C4-2B (cell line): Measurements from ENCODE around the gene MAPRE2.

Experiments
- ZFX ChIP-seq: fragments of 450-650 bp; IDR thresholded peaks from 2 replicates; pipeline ENCODE4 v1.6.1; 2017
- TF ChIP-seq, protein P1 (sequence below): fragments of 450-650 bp; conservative IDR thresholded peaks from 2 replicates; pipeline ENCODE4 v1.5.1; 2017; ENCODE audit warnings: mild to moderate bottlenecking

DNA sequence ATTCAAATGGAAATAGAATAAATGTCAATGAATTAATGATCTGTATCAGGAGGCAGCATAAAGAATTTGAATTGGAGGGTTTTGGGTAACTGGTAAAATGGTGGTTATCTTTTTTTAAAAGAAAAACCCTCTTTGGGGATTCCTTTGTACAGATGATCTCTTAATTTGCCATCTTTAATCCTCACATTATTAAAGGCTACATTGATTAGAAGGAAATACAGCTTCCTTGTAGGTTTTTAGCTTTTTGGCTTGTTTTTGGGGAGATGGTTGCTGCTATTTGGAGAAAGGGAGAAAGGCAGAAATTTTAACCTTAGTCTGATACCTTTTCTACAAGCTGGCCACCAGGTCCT is 600 bp upstream of the MAPRE2 start:
- TF ChIP-seq, protein P1, sequence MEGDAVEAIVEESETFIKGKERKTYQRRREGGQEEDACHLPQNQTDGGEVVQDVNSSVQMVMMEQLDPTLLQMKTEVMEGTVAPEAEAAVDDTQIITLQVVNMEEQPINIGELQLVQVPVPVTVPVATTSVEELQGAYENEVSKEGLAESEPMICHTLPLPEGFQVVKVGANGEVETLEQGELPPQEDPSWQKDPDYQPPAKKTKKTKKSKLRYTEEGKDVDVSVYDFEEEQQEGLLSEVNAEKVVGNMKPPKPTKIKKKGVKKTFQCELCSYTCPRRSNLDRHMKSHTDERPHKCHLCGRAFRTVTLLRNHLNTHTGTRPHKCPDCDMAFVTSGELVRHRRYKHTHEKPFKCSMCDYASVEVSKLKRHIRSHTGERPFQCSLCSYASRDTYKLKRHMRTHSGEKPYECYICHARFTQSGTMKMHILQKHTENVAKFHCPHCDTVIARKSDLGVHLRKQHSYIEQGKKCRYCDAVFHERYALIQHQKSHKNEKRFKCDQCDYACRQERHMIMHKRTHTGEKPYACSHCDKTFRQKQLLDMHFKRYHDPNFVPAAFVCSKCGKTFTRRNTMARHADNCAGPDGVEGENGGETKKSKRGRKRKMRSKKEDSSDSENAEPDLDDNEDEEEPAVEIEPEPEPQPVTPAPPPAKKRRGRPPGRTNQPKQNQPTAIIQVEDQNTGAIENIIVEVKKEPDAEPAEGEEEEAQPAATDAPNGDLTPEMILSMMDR: no peak
- no peak for TF ChIP-seq ZFX
